GM21423 (cell line): Measurements from ENCODE around the gene PPIL3.
"Not testable (repeated sequence)": the region's sequence is repeated elsewhere in the genome, so short reads cannot be mapped to it uniquely, and the experiment has no call there.

Experiments used
- ATAC-seq: cut with Tn5 transposase; IDR thresholded peaks from one replicate; pipeline ENCODE4 v1.9.1; 2021; ENCODE audit warnings: mild to moderate bottlenecking, moderate library complexity; ENCODE audit not compliant: unreplicated experiment

PPIL3 gene

GRCh38 chr2:200888704-200889625, at the start of gene PPIL3, which contains the start of gene NIF3L1:
PPIL3 (minus strand) TSS chr2:200889077; CDS start chr2:200887615, 1,462 bp downstream.
NIF3L1 (plus strand) TSS chr2:200889371; CDS start chr2:200891944, 2,573 bp downstream.
- peak; percentile 87 for ATAC-seq

- no peak for ATAC-seq
Observed at GRCh38 chr2:200930947-200931626, 42.2 kb upstream of the PPIL3 start.

GRCh38 chr2:200929334-200930249, 40.7 kb upstream of the PPIL3 start:
- ATAC-seq = no peak

- ATAC-seq = no peak
Observed at GRCh38 chr2:200922439-200922838, 33.6 kb upstream of the PPIL3 start.

- ATAC-seq = no peak
Observed at GRCh38 chr2:200913654-200914053, 24.8 kb upstream of the PPIL3 start.

- ATAC-seq = no peak
Observed at GRCh38 chr2:200909958-200910357, 21.1 kb upstream of the PPIL3 start.

GRCh38 chr2:200905618-200906296, 16.9 kb upstream of the PPIL3 start:
- peak; percentile 53 for ATAC-seq

- peak; percentile 97 for ATAC-seq
Observed at GRCh38 chr2:200901459-200902072, 12.7 kb upstream of the PPIL3 start.

- no peak for ATAC-seq
Observed at GRCh38 chr2:200899482-200899881, 10.6 kb upstream of the PPIL3 start.

- not testable (repeated sequence) for ATAC-seq
Observed at GRCh38 chr2:200881715-200882249, 7.1 kb downstream of the PPIL3 start.

- ATAC-seq = no peak
Observed at GRCh38 chr2:200878289-200878880, 10.5 kb downstream of the PPIL3 start.

- no peak for ATAC-seq
Observed at GRCh38 chr2:200877443-200877842, 11.4 kb downstream of the PPIL3 start.

- ATAC-seq = no peak
Observed at GRCh38 chr2:200873560-200873959, 15.3 kb downstream of the PPIL3 start.

- ATAC-seq = no peak
Observed at GRCh38 chr2:200871151-200871550, 17.7 kb downstream of the PPIL3 start.

GRCh38 chr2:200869014-200869413, 19.9 kb downstream of the PPIL3 start:
- ATAC-seq = no peak

- peak; percentile 85 for ATAC-seq
Observed at GRCh38 chr2:200864176-200865034, 24.5 kb downstream of the PPIL3 start, which contains the start of gene CLK1. CLK1 (minus strand) TSS chr2:200864658; CDS start chr2:200861862, 2,796 bp downstream.

- ATAC-seq = no peak
Observed at GRCh38 chr2:200863782-200864175, 25.1 kb downstream of the PPIL3 start.

GRCh38 chr2:200862532-200863000, 26.3 kb downstream of the PPIL3 start:
- no peak for ATAC-seq
